Lower leg skin (tissue), 3 donors: ENCODE results near the gene TRIM34.

ENCODE experiments used
- CTCF ChIP-seq, 3 donors: fragments of 450-650 bp; IDR thresholded peaks; one replicate each; pipeline ENCODE4 v1.5.1; 2016; ENCODE audit warnings: antibody characterized with exemption in 3 of 3, mild to moderate bottlenecking in 3 of 3, moderate library complexity in 2 of 3
- POLR2A ChIP-seq, 2 donors: fragments of 450-650 bp; IDR thresholded peaks; one replicate each; pipeline ENCODE4 v1.6.1; 2016 to 2017; ENCODE audit warnings: antibody characterized with exemption in 2 of 2, mild to moderate bottlenecking in 1 of 2, moderate library complexity in 1 of 2

GRCh38 chr11:5624489-5625279, at the start of gene TRIM34:
- TF ChIP-seq CTCF (IDR thresholded peaks at IDR 0.05) = no peak
- no peak for TF ChIP-seq POLR2A (IDR thresholded peaks at IDR 0.05)
